Measurements from ENCODE around the gene RNU1-4. TPM values are rescaled to one million over a fixed set of nuclear protein-coding genes. Genes with fewer than 3 reads are reported as not detected.
"Not testable (repeated sequence)": the region's sequence is repeated elsewhere in the genome, so short reads cannot be mapped to it uniquely, and the experiment has no call there.

Gene RNU1-4
- total and polyA plus RNA-seq, 2 of the 13 experiments (the other 11 are each of a cell fraction or from before 2014, with no cell fraction given), result under 0.01 to 11,018 TPM

- H2AFZ ChIP-seq (ENCODE audit: low read length); H4K20me1 ChIP-seq (ENCODE audit: insufficient read depth, low read length); CTCF ChIA-PET (ENCODE audit: low intra/inter-chr PET ratio, low total read pairs); ATAC-seq; H3K9me3 ChIP-seq (ENCODE audit: low read length); H3K27ac ChIP-seq (ENCODE audit: extremely low read length, insufficient read depth, low read length); H3K4me3 ChIP-seq (replicated peaks in 1 of 3; ENCODE audit: insufficient read depth in 1 of 3, low read depth in 2 of 3, low read length in 3 of 3); FAIRE-seq; H3K27me3 ChIP-seq (ENCODE audit: control insufficient read depth in 1 of 2, insufficient read depth in 2 of 2, low read length in 2 of 2); POLR2A ChIA-PET; H3K4me1 ChIP-seq (ENCODE audit: insufficient read depth, low read length); in situ Hi-C loops (cut with HindIII; ENCODE audit: extremely low pct_ligation_motif_present, low pct_unique_long_range_greater_than_20kb); intact Hi-C loops (cut with micrococcal nuclease; ENCODE audit: unreplicated experiment); H3K79me2 ChIP-seq (ENCODE audit: insufficient read depth, low read length); H3K4me2 ChIP-seq (ENCODE audit: low read depth, low read length); H3K9ac ChIP-seq (ENCODE audit: insufficient read depth, low read depth, low read length); DNase-seq (ENCODE audit: low spot score); BruUV-seq (replicated peaks); H3K36me3 ChIP-seq (replicated peaks in 1 of 2; ENCODE audit: control insufficient read depth in 1 of 2, insufficient read depth in 2 of 2, low read length in 2 of 2): not testable (repeated sequence)
- 7% methylated on average over 3 of the region's 5 CpGs for WGBS (ENCODE audit: low lambda C conversion rate)
Measured at GRCh38 chr1:16787711-16788110, 47.4 kb downstream of the RNU1-4 start.

Small RNA genes lying within 50 kb of the gene (small RNA-seq; reads per million reads assigned to genes)
- gene RNU1-4 (ENCODE audit: insufficient read depth in 2 of 3, insufficient read length in 3 of 3, low read depth in 2 of 3, low replicate concordance in 1 of 3), result 0 reads per million in 3 experiments

Other genes with a start within 250 kb of the RNU1-4 start
- gene RNU1-1, start 226.2 kb upstream of the RNU1-4 start, total RNA-seq (2016; rRNA removed; fragmentation: Illumina TruSeq; extraction: Trizol), result 859 and 11,018 TPM in 2 replicates
- gene RNU1-1, start 226.2 kb upstream of the RNU1-4 start, polyA plus RNA-seq (2011; rRNA removed), result under 0.01 TPM in 2 replicates
- gene NBPF1, start 127.0 kb upstream of the RNU1-4 start, total RNA-seq (2016; rRNA removed; fragmentation: Illumina TruSeq; extraction: Trizol), result 35.6 and 36.2 TPM in 2 replicates
- 30.3 and 38.8 TPM in 2 replicates for gene NBPF1, start 127.0 kb upstream of the RNU1-4 start, polyA plus RNA-seq (2011; rRNA removed)
- gene RNU1-3, start 73.6 kb upstream of the RNU1-4 start, total RNA-seq (2016; rRNA removed; fragmentation: Illumina TruSeq; extraction: Trizol), result 859 and 11,018 TPM in 2 replicates
- under 0.01 TPM in 2 replicates for gene RNU1-3, start 73.6 kb upstream of the RNU1-4 start, polyA plus RNA-seq (2011; rRNA removed)
- gene RNU1-2, start 155.5 kb downstream of the RNU1-4 start, total RNA-seq (2016; rRNA removed; fragmentation: Illumina TruSeq; extraction: Trizol), result 859 and 11,018 TPM in 2 replicates
- gene RNU1-2, start 155.5 kb downstream of the RNU1-4 start, polyA plus RNA-seq (2011; rRNA removed), result under 0.01 TPM in 2 replicates
- 2.6 and 7.8 TPM in 2 replicates for gene CROCC, start 181.4 kb downstream of the RNU1-4 start, total RNA-seq (2016; rRNA removed; fragmentation: Illumina TruSeq; extraction: Trizol)
- 15.5 and 16.6 TPM in 2 replicates for gene CROCC, start 181.4 kb downstream of the RNU1-4 start, polyA plus RNA-seq (2011; rRNA removed)
- gene MFAP2, start 240.1 kb downstream of the RNU1-4 start, total RNA-seq (2016; rRNA removed; fragmentation: Illumina TruSeq; extraction: Trizol), result 0.21 and 1.1 TPM in 2 replicates
- gene MFAP2, start 240.1 kb downstream of the RNU1-4 start, polyA plus RNA-seq (2011; rRNA removed), result 1.4 and 2.1 TPM in 2 replicates